Cardiac muscle cell (in vitro differentiated cells and primary cell): ENCODE data around the gene CASS4. TPM values are rescaled to one million over a fixed set of nuclear protein-coding genes. Genes with fewer than 3 reads are reported as not detected.
"Not testable (repeated sequence)": the region's sequence is repeated elsewhere in the genome, so short reads cannot be mapped to it uniquely, and the experiment has no call there.

Experiments used
- DNase-seq, 2 donors: peaks; one replicate each; pipeline versions ENCODE4 v3.0.0 to v3.0.0-alpha.2; 2010 to 2017; ENCODE audit warnings: low read depth in 1 of 2, low spot score in 1 of 2
- H3K27ac ChIP-seq: fragments of 200-600 bp; sonication (generic); 2 replicates; pipeline ENCODE4 v1.5.1; 2016
- H3K27me3 ChIP-seq: fragments of 200-600 bp; sonication (generic); 2 replicates; pipeline ENCODE4 v1.6.0; 2016; ENCODE audit warnings: control low read depth
- H3K36me3 ChIP-seq: fragments of 200-600 bp; sonication (generic); 2 replicates; pipeline ENCODE4 v1.5.1; 2016; ENCODE audit warnings: control low read depth
- H3K4me1 ChIP-seq: fragments of 200-600 bp; sonication (generic); 2 replicates; pipeline ENCODE4 v1.8.1; 2017; ENCODE audit warnings: low read depth, mild to moderate bottlenecking, mixed run types
- H3K4me3 ChIP-seq: fragments of 200-600 bp; sonication (generic); 2 replicates; pipeline ENCODE4 v1.5.1; 2016; ENCODE audit warnings: mild to moderate bottlenecking
- H3K9me3 ChIP-seq: fragments of 200-600 bp; sonication (generic); 2 replicates; pipeline ENCODE4 v1.5.1; 2017; ENCODE audit warnings: low read depth, mild to moderate bottlenecking, control low read depth
- polyA plus RNA-seq: library from polyadenylated mRNA; unstranded; fragments of >200 nt; fragmentation: Nextera tagmentation; extraction: Ambion mirVana; gene quantifications from 2 replicates; pipeline ENCODE4 v1.2.1, GENCODE V29; 2016
- total RNA-seq: library from RNA; depleted of rRNA; stranded (reverse); fragments of >200 nt; gene quantifications from 2 replicates; pipeline ENCODE4 v1.2.3, GENCODE V29; 2016
- TF ChIP-seq, protein P1 (sequence below): IDR thresholded peaks from 2 replicates; pipeline ENCODE4 v1.5.1; 2012; ENCODE audit warnings: low read depth, mild to moderate bottlenecking, low read length

CASS4 gene
- total and polyA plus RNA-seq, 2 experiments from 2014 or later = 0.12 TPM; not detected in 1

DNA sequence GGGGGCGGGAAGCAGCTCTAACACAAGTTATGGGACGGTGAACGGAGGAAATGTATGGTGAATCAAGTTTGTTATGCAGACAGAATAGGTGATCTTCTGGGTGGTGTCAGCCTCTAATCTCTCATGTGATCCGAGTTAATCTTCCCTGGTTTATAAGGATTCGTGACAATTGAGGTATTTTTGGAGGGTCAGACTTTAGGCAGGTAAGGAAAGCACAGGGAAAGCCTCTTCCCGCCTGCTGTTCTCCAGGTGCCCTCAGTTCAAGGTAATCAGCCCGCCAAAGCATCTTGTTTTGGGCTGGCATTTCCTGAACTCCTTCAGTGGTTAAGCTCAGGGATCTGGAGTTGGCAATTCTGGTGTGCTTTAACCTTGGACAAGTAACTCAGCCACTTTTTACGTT, 18.4 kb upstream of the CASS4 start:
- Histone ChIP-seq H3K4me3 (peak overlapping the region; percentile 62), H3K4me1 (peaks cover 13% of the 10 kb centered on the region), H3K27ac (no peak overlapping the region), H3K27me3 (no peaks in the 10 kb centered on the region), H3K9me3 (no peaks in the 10 kb centered on the region), H3K36me3 (peaks cover 33% of the 10 kb centered on the region)
- no peak for DNase-seq
- TF ChIP-seq, protein P1, sequence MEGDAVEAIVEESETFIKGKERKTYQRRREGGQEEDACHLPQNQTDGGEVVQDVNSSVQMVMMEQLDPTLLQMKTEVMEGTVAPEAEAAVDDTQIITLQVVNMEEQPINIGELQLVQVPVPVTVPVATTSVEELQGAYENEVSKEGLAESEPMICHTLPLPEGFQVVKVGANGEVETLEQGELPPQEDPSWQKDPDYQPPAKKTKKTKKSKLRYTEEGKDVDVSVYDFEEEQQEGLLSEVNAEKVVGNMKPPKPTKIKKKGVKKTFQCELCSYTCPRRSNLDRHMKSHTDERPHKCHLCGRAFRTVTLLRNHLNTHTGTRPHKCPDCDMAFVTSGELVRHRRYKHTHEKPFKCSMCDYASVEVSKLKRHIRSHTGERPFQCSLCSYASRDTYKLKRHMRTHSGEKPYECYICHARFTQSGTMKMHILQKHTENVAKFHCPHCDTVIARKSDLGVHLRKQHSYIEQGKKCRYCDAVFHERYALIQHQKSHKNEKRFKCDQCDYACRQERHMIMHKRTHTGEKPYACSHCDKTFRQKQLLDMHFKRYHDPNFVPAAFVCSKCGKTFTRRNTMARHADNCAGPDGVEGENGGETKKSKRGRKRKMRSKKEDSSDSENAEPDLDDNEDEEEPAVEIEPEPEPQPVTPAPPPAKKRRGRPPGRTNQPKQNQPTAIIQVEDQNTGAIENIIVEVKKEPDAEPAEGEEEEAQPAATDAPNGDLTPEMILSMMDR = no peak

DNA sequence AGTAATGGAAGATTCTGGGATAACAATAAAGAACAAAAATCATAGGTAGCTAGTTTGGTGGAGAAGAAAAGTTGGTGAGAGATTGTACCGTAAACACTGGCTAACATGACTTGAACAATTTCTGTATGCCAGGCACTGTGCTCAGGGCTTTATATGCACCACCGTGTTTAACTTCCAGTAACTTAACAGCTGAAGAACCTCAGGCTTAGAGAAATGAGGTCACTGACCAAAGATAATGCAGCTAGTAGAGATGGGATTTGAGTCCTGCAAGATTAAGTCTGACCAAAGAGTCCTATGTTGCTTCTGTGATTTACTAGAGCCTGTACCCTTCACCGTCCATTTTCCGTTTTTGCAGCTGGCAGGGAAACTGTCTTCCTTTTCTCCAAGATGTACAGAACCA, 16.9 kb upstream of the CASS4 start:
- Histone ChIP-seq H3K27me3 (no peaks in the 10 kb centered on the region), H3K36me3 (peaks cover 48% of the 10 kb centered on the region), H3K9me3 (no peaks in the 10 kb centered on the region), H3K27ac (no peak overlapping the region), H3K4me1 (peaks cover 14% of the 10 kb centered on the region), H3K4me3 (no peak overlapping the region)
- DNase-seq = no peak
- TF ChIP-seq, protein P1 = no peak

DNA sequence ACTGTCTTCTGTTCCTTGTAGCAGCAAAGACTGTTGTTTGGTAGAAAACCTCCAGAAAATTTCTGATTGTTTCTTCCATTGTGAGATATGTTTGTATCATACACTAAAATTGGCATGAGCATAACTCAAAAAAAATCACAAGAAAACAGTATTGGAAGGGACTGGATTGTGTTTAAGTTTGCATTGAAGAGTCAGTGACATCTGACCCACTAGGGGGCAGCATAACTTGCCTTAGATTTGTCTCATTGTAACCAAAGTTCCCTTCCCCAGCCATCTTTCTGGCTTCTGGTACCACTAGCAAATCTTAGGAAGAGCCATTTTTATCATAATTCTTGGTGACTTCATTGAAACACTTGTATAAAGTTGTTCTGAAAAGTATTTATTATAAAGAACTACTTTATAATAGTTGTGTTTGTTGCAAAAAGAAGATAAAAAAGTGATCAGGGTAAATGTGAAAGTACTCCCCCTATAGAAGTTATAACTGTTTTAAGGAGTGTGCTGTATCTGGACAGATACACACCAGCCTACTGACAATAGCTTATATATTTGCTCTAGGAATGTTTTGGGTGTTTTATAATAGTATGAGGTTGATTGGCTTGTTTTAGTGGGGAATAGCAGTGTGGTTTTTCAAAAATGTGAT, 11.9 kb upstream of the CASS4 start:
- peaks cover 84% of the 10 kb centered on the region for H3K36me3 ChIP-seq
- H3K27me3 ChIP-seq = no peaks in the 10 kb centered on the region
- no peaks in the 10 kb centered on the region for H3K9me3 ChIP-seq
- no peak overlapping the region for H3K4me3 ChIP-seq
- peak; percentile 74 to 90 for DNase-seq
- H3K4me1 ChIP-seq = peaks cover 3% of the 10 kb centered on the region
- TF ChIP-seq, protein P1 = peak; percentile 79
- no peak overlapping the region for H3K27ac ChIP-seq

DNA sequence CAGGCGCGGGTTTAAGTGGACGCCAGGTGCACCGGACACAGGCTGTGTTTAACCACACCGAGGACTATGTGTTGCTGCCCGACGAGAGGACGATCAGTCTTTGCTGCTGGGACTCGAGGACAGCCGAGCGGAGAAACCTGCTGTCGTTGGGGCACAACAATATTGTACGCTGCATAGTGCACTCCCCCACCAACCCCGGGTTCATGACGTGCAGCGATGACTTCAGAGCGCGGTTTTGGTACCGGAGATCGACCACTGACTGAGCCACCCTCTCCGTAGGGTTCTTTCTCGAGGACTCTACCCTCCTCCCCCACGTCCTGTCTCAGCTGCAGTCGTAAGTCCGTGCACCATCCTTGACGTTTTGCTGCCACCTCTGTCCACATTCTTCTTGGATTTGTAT, 8.6 kb upstream of the CASS4 start:
- DNase-seq = no peak
- no peak overlapping the region for H3K27ac ChIP-seq
- H3K36me3 ChIP-seq = peaks cover 79% of the 10 kb centered on the region
- no peak overlapping the region for H3K4me3 ChIP-seq
- no peaks in the 10 kb centered on the region for H3K27me3 ChIP-seq
- TF ChIP-seq, protein P1 = no peak
- H3K4me1 ChIP-seq = peaks cover 3% of the 10 kb centered on the region
- no peaks in the 10 kb centered on the region for H3K9me3 ChIP-seq

DNA sequence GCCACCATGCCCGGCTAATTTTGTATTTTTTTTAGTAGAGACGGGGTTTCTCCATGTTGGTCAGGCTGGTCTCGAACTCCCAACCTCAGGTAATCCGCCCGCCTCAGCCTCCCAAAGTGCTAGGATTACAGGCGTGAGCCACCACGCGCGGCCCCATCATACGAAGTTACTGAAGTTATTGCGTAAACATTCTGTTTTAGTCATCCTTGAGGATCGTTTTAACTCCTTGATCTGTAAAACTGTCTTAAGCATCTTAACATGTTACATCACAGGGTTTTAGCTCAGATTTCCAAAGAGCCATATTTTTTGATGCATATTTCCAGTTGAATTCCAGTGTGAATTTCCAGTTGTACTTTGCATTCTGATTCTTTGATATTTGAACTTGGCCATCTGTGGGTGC, 6.7 kb upstream of the CASS4 start:
- H3K4me3 ChIP-seq, H3K27me3 ChIP-seq, H3K9me3 ChIP-seq, H3K4me1 ChIP-seq, H3K27ac ChIP-seq, DNase-seq: not testable (repeated sequence)
- H3K36me3 ChIP-seq = peaks cover 69% of the 10 kb centered on the region

DNA sequence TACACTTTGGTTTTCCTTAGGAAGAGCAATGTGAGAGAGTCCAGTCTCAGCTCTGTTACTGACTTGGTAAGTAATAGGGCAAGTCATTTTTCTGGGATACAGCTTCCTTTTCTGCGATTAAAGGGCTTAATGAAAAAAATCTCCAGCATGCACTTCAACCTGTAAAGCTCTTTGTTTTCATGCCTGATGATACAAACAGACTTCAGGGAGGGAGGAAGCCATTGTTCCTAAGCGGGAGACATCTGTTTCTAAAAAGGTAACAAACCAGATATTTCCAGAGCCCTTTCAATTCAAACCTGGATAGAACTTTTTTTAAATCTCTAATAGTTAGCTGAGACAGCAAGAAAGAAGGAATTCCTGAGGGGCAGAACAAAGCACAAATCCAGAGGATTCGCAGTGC, 5.2 kb upstream of the CASS4 start:
- no peak overlapping the region for H3K27ac ChIP-seq
- H3K36me3 ChIP-seq = peaks cover 57% of the 10 kb centered on the region
- no peak for DNase-seq
- TF ChIP-seq, protein P1 = no peak
- no peaks in the 10 kb centered on the region for H3K27me3 ChIP-seq
- no peaks in the 10 kb centered on the region for H3K4me1 ChIP-seq
- H3K9me3 ChIP-seq = no peaks in the 10 kb centered on the region
- no peak overlapping the region for H3K4me3 ChIP-seq
